Tongue (tissue), 2 donors: Measurements from ENCODE around the gene MEX3D. TPM values are rescaled to one million over a fixed set of nuclear protein-coding genes. Genes with fewer than 3 reads are reported as not detected.
"Not testable (repeated sequence)": the region's sequence is repeated elsewhere in the genome, so short reads cannot be mapped to it uniquely, and the experiment has no call there.

ENCODE experiments used
- DNase-seq: peaks from one replicate; pipeline ENCODE4 v3.0.0-alpha.2; 2015
- total RNA-seq: library from RNA; depleted of rRNA; stranded (reverse); fragments of >200 nt; gene quantifications from one replicate; pipeline ENCODE4 v1.2.3, GENCODE V29; 2014

The MEX3D gene
- total RNA-seq, 1 donor from 2014 or later, result 27.3 TPM

DNA sequence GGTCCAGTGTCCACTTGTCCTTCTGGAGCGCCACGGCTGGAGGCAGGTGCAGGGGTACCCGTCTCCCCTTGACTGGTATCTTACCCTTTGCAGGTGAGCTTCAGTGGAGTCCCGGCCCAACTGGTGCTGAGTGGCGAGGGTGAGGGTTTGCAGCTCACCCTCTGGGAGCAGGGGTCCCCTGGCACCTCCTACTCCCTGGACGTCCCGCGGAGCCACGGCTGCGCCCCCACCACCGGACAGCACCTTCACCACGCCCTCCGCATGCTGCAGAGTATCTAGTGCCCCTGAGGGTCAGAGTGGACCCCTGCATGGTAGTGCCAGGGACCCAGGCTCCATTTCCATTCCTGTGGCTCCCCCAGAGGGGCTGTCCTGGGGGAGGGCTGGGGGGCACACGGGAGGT lies 33.2 kb downstream of the MEX3D start:
- DNase-seq, result no peak

DNA sequence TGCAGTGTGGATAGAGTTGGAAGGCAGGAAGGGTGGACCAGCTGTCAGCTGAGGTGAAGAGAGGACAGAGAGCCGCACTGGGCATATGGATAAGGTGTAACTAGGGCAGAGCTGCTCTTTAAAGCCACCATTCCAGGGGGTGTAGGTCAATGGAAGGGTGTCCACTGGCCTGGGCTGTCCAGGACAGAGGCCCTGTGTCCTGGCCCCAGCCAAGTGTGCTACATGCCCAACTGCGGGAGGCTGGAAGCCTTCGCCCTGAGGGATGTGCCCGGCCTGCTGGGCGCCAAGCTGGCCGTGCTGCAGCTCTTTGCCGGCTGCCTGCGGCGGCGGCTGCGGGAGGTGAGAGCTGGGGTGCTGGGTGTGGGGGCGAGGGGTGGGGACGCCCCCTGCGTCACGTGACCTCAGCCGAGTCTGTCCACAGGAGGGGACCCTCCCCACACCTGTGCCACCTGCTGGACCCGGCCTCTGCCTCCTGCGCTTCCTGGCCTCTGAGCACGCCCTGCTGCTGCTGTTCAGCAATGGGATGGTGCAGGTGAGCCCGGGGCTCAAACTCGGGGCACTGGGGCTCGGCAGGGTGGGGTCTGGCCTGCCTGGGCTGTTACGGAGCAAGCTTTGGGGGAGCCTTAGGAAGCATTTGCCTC lies 34.5 kb downstream of the MEX3D start:
- DNase-seq, result no peak

GRCh38 chr19:1532003-1532402 lies 36.1 kb downstream of the MEX3D start:
- DNase-seq, result no peak

GRCh38 chr19:1531587-1531986 lies 36.5 kb downstream of the MEX3D start:
- no peak for DNase-seq

DNA sequence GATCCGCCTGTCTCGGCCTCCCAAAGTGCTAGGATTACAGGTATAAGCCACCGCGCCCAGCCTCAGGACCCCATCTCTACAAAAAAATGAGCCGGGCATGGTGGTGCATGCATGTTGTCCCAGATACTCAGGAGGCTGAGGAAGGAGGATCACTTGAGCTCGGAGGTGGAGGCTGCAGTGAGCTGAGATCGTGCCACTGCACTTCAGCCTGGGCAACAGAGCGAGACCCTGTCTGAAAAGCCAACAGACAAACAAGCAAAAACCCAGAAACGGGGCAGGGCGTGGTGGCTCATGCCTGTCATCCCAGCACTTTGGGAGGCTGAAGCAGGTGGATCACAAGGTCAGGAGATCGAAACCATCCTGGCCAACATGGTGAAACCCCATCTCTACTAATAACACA lies 37.3 kb downstream of the MEX3D start:
- not testable (repeated sequence) for DNase-seq

DNA sequence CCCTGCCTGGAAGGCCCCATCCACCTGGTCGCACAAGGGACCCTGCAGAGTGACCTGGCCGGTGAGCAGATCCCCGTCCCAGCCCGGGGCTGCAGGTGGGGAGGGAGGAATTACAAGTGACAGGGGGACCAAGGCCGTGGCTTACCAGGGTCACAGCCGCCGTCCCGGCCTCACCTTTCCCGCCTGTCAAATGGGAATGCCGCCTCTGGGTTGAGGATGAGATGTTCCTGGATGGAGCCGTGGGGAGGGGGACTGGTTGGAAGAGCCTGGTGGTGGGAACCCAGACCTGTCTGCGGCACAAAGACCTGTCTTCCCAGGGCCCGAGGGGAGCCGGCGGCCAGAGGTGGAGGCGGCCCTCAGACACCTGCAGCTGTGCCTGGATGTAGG lies 38.7 kb downstream of the MEX3D start:
- DNase-seq, result no peak

DNA sequence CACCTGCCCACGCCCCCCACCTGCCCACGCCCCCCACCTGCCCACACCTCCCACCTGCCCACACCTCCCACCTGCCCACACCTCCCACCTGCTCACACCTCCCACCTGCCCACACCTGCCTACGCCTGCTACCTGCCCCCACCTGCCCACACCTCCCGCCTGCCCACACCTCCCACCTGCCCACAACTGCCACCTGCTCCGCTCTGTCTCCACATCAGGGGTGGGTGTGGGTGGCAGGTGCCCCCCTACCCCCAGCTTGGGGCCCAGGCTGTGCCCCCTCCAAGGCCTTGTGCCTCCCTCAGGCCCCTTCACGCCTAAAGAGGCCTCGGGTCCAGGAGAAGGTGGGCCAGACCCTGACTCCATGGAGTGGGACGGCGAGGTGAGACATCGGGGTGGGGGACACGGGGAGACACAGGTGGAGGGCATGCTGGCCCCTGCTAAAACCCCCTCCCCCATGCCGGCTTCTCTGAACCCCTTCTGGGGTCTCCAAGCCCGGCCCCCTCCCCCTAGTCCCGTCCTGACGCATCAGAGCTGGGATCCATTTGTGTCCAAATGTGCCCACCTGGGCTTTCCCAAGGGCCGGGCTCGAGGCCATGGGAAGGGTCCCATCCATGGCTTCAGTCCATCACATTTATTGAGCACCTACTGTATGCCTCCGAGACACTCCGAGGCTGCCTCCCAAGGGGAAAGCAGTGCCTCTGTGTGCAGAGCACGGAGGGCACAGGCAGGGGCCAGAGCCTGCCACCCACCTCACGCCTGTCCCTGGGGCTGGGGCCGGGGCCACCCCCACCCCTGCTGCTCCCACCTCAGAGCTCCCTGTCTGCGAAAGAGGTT lies 39.3 kb downstream of the MEX3D start:
- DNase-seq, result no peak

DNA sequence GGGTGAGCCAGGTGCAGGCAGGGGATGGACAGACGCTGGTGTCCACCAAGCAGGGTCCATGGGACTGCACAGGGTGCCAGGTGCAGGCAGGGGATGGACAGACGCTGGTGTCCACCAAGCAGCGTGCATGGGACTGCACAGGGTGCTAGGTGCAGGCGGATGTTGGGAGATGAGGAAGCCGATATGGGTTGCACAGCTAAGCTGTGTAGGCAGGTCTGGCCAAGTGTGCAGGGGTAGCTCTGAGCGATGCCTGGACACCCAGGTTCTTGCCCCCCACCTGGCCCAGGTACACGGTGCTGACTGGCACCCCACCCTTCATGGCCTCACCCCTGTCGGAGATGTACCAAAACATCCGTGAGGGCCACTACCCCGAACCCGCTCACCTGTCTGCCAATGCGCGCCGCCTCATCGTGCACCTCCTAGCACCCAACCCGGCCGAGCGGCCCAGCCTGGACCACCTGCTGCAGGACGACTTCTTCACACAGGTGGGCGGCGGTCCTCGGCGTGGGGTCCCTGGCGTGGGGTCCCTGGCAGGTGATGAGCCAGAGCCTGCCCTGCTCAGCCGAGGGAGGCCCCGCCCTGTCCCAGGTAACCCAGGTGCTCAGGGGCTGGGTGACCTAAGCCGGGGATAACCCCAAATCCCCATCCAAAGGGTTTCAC lies 40.3 kb downstream of the MEX3D start:
- DNase-seq, result no peak

DNA sequence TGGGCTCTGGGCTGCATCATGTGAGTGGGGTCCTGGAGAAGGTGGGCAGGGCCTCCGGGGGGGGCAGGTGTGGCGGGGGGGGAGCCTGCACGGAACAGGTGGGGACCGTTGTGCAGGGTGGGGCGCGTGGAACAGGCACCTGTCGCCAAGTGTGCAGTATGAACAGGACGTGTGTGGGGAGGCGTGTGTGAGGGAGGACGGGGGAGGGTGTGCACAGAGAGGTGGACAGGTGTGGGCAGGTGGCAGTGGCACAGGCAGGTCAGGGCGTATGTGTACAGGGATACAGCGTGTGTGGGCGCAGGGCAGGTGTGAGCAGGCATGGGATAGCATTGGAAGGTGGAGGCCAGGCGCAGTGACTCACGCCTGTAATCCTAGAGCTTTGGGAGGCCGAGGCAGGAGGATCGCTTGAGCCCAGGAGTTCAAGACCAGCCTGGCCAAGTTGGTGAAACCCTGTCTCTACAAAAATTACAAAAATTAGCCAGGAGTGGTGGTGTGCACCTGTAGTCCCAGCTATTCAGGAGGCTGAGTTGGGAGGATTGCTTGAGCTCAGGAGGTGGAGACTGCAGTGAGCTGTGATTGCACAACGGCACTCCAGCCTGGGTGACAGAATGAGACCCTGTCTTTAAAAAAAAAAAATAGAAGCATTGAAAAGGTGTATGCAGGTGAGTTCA lies 41.0 kb downstream of the MEX3D start:
- no peak for DNase-seq

GRCh38 chr19:1526066-1526778 lies 41.9 kb downstream of the MEX3D start:
- no peak for DNase-seq

- no peak for DNase-seq
Observed at GRCh38 chr19:1525343-1525742, 42.8 kb downstream of the MEX3D start.

DNA sequence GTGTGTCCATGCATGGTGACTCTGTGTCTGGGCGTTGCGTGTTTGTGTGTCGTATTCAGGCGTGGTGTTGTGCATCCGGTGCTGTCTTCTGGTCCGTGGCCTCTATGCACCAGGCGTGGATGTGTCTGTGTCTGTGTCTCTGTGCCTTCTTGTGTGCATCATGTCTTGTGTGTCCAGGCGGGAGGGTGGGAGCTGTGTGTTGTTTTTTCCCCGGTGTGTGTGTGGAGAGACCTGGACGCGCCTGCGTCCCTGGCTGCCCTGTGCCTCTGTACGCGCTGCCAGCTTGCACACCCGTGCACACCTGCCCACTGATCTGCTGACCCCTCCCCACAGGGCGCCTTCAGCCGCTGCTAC lies 43.2 kb downstream of the MEX3D start:
- no peak for DNase-seq

DNA sequence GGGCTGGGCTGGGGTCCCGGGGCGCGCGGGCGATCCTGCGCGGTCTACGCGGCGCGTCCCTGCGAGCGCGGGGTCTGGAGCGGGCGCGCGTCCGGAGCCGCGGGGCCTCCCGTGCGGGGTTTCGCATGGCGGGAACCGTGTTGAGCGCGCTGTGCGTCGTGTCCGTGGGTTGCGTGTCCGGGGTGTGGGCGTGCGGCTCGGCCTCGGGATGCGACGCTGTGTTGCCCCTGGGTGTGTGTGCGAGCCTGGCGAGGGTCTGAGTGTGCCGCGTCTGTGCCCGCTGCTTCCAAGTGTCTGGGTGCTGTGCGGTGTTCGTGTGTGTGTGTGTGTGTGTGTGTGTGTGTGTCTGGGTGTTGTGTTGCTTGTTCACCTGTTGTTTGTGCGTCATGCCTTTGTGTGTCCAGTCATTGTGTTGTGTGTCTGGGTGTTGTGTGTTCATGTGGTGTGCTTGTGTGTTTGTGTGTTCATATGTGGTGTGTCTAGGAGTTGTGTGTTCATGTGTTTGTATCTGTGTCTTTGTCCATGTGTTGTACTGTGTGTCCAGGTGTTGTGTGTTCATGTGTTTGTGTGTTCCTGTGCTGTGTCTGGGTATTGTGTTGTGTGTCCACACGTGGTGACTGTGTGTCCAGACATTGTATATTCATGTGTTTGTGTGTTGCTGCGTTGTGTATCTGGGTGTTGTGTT lies 43.7 kb downstream of the MEX3D start:
- DNase-seq, result no peak

DNA sequence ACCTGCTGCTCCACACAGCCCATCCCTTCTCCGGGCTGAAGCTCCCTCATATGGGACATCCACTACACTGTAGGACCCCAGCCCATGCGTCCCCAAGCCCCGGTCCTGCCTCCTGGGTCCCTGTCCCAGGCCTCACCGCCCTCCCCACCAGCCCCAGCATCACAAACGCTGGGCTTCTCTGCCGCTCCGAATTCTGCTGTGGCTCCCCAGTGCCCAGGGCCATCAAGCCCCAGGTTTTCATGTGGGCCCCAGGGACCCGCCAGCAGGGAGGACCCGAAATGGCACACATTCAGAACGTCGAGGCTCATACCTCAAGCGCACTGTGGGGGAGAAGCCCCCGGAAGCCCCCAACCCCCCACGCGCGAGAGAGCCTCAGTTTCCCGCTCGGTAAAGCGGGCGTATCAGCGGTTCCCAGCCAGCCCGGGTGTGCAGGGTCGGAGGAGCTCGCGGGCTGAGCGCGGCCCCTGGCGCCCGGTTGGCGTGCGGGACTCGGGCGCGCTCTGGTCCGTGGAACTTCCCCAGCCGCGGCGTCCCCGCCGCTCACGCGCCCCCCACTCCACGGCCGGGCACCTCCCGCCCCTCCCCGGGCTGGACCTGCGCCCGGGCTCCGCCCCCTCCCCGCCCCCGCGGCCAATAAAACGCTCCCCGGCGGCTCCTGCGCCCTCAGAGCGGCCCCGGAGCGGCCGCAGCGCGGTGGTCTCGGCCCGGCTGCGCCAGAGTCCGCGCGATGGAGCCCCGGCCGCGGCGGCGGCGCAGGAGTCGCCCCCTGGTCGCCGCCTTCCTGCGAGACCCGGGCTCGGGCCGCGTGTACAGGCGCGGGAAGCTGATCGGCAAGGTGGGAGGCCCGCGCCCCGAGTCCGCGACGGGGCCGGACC lies 44.5 kb downstream of the MEX3D start, which contains the start of gene PLK5:
TSS of gene PLK5 (plus strand) at position 666 of the 875 bp plus-strand sequence. CDS start 2,920 bp downstream, outside the sequence.
- no peak for DNase-seq

DNA sequence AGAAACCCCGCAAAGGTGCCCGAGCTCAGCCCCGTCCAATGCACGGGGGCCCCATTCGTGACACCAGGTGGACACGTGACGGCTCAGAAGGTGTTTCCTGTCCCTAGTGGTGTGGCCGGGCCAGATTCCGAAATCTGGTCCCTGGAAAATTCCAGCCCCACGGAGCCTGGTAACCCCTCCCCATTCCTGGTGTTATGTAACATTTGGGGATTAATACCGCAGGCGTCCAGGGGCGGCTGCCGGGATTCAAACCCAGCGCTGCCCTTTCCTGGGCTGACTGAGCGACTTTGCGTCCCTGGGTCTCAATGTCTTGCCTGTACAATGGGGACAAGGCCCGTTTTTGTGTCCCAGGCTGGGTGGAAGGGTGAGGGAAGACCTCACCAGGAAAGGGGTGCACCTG lies 45.3 kb downstream of the MEX3D start:
- no peak for DNase-seq

GRCh38 chr19:1522061-1522460 lies 46.1 kb downstream of the MEX3D start:
- DNase-seq, result no peak

- no peak for DNase-seq
Observed at GRCh38 chr19:1521636-1522035, 46.5 kb downstream of the MEX3D start.

- DNase-seq, result no peak
Observed at GRCh38 chr19:1520203-1520780, 47.8 kb downstream of the MEX3D start.

DNA sequence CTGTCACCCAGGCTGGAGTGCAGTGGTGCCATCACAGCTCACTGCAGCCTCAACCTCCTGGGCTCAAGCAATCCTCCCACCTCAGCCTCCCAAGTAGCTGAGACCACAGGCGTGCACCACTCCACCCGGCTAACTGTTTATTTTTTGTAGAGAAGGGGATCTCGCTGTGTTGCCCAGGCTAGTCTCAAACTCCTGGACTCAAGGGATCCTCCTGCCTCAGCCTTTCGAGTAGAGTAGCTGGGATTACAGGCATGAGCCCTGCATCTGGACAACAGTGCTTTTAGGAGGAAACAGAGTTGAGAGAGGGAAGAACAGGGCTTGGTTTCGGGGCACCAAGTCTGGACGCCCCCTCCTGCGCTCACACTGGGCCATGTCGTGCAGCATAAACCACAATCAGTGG lies 48.3 kb downstream of the MEX3D start:
- not testable (repeated sequence) for DNase-seq

- DNase-seq, result no peak
Observed at GRCh38 chr19:1518471-1518870, 49.7 kb downstream of the MEX3D start.
